Measurements from ENCODE around the gene TBL1XR1.
"Not testable (repeated sequence)": the region's sequence is repeated elsewhere in the genome, so short reads cannot be mapped to it uniquely, and the experiment has no call there.

The TBL1XR1 gene

GRCh38 chr3:177182352-177182751, 14.9 kb downstream of the TBL1XR1 start:
- DNase-seq (ENCODE audit: low read depth in 3 of 3): no peak

- DNase-seq (ENCODE audit: low read depth in 3 of 3): no peak
Measured at GRCh38 chr3:177181418-177181817, 15.9 kb downstream of the TBL1XR1 start.

- no peak for DNase-seq (ENCODE audit: low read depth in 3 of 3)
Measured at GRCh38 chr3:177180506-177180905, 16.8 kb downstream of the TBL1XR1 start.

DNA sequence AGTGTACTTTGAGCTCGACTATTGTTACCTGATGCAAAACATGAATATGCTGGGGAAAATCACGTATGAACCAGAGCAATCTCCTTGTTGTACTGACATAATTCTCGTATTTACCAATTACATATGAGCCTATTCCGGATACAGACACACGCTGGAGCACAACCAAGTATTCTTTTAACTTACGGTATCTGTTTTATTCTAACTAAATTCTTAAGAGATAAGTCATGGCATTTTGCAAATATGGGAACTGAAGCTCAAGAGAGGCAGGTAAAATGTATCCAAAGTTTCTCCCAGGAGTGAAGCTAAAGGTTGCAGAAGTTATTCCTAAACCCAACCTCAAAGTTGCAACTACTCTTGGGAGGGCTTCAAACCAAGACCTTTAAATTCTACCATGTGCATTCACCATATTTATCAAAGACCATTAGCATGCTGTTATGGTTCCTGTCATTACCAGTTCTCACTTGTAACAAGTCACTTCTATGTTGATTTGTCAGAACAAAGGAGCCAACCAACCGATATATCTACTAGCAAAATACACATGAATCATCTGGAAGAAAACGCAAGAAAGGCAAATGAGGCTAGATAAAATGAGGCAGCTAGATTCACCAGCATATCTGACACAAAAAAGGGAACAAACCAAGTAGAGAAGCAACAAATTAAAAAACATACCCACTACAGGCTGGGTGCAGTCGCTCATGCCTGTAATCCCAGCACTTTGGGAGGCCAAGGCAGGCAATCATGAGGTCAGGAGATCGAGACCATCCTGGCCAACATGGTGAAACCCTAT, 17.8 kb downstream of the TBL1XR1 start:
- DNase-seq (ENCODE audit: low read depth in 3 of 3): no peak

DNA sequence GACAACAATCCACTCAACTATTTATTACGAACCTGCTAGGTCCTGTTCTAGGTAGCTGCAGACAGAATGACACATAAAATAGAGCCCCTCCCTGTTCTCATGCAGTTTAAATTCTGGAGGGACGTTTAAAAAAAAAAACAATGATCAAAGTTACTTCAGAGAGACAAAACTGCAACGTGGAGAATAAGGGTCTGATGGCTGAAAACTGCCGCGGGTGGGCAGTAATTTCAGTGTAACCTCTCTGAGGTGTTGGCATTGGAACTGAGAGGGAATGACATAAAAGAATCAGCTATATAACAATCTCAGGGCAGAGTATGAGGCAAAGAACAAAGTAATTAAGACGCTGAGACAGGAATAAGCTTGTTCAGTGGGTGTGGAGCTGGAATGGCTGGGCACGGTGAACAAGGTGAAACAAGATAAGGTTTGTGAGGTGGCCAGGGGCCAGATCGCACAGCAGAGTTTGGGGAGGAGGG, 19.5 kb downstream of the TBL1XR1 start:
- DNase-seq (ENCODE audit: low read depth in 3 of 3): no peak

DNA sequence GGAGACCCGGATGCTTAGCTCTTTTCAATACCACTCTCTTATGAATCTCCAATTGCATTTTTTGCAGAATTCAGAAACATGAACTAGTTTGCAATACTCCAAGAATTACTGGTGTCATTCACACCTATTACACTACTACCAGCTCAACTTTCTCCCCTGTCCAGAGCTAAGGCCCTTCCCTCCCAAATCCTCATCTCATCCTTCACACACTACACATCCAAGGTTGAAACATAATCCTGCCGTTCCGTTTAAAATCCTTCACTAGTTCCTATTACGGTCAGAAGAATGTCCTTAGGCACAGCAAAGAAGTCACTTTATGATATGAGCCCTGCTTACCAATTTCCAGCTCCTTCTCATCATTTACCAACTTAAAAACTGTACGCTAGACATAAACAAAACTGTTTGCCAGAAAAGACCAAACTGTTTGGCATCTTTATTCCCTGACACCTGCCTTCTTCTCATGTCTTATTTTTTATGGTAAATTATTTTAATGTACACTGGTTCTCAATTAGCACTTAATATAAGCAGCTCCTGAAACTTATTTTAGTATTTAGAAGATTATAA, 22.6 kb downstream of the TBL1XR1 start:
- no peak for DNase-seq (ENCODE audit: low read depth in 3 of 3)

DNA sequence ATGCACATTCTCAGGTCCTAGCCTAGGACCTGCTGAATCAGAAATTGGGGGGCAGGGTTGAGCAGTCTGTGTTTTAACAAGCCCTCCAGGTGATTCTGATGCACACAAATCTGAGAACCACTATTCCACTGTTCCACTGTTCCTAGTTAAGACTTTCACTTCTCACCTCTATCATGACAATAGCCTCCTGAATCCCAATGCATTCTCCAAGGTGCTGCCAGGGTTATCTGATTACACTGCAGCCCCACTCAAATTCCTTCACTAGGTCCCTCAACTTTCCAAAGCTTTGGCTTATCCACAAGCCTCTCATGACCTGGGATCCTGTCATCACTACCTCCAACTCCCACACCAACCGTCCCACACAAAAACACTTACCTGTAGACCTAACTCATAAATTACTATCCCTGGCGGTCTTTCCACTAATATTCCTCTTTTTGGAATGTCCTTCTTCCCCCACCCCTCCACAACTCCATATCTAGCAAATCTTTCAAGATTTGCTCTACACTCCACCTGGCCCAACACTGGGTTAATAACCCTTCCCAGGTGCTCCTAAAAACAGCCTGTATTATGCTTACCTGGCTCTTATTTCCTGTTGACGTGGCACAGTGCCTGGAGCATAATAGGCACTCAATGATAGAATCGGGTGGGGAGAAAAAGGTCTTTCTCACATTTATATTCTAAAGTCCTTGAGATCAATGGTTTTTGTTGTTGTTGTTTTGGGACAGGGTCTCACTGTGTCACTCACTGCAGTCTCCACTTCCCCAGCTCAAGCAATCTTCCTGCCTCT, 27.2 kb downstream of the TBL1XR1 start:
- no peak for DNase-seq (ENCODE audit: low read depth in 3 of 3)

DNA sequence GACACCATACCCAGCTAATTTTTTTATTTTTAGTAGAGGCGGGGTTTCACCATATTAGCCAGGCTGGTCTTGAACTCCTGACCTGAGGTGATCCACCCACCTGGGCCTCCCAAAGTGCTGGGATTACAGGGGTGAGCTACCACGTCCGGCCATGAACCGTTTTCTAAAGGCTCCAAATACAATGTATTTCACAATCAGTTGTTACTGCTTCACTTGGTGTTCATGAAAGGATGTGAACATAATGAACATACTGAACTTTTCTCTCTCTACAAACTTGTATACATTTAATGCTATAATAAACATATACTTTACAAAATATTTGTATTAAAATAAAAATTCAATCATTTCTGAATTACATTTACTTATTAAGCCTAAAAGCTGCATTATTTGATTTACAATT, 28.9 kb downstream of the TBL1XR1 start:
- DNase-seq (ENCODE audit: low read depth in 3 of 3): no peak

GRCh38 chr3:177162742-177163141, 34.5 kb downstream of the TBL1XR1 start:
- no peak for DNase-seq (ENCODE audit: low read depth in 3 of 3)

GRCh38 chr3:177161603-177162002, 35.7 kb downstream of the TBL1XR1 start:
- DNase-seq (ENCODE audit: low read depth in 3 of 3): not testable (repeated sequence)

DNA sequence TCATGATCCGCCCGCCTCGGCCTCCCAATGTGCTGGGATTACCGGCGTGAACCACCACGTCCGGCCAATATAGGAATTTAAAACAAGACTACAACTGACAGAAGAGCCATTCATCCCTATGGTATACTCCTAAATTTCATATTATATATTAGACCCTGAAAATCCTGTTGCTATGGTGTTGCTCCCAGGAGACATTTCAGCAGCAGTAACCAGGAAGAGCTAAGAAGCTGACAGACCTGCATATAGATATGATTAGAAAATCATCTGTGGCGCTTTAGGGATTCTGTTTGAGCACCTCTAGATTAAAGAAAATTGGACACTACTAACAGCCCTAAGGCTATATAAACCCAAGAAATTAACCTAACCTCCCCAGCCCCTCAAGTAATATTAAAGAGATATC, 38.8 kb downstream of the TBL1XR1 start:
- no peak for DNase-seq (ENCODE audit: low read depth in 3 of 3)

- DNase-seq (ENCODE audit: low read depth in 3 of 3): no peak
Measured at GRCh38 chr3:177157492-177157891, 39.8 kb downstream of the TBL1XR1 start.

DNA sequence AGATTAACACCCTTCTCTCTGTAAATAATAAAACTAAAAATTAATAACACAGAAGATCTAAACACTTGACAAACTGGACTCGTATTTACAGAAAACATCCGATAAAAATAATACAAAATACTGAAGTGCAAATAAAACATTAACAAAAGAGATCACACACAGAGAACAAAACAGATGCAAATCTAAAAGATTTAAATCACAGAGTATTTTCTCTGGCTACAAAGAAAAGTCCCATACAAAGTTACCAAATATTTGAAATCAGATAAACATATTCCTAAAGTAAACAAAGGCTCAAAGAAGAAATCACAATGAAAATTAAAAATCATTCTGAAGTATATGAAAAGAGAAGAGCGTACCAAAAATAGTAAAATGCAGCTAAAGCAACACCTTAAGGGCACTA, 42.5 kb downstream of the TBL1XR1 start:
- DNase-seq (ENCODE audit: low read depth in 3 of 3): no peak

GRCh38 chr3:177150970-177151627, 46.2 kb downstream of the TBL1XR1 start:
- no peak for DNase-seq (ENCODE audit: low read depth in 3 of 3)

GRCh38 chr3:177150218-177150916, 46.9 kb downstream of the TBL1XR1 start:
- no peak for DNase-seq (ENCODE audit: low read depth in 3 of 3)

DNA sequence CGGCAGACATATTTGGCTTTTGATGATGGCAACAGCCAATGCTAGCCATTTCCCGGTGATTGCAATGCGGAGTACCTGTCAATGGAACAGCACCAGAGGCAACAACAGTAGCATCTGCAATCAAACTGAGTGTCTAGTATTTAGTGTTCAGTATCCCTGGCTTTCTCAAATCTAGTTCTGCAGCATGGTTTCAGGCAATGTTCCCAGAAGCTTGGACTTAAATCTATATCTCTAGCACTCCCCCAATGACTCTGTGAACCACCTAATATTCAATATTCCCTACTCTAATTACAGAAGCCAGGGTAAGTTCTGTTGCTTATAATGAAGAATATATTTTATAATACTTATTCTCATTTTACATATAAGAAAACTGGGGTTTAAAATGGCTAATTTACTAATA, 48.2 kb downstream of the TBL1XR1 start:
- DNase-seq (ENCODE audit: low read depth in 3 of 3): no peak

DNA sequence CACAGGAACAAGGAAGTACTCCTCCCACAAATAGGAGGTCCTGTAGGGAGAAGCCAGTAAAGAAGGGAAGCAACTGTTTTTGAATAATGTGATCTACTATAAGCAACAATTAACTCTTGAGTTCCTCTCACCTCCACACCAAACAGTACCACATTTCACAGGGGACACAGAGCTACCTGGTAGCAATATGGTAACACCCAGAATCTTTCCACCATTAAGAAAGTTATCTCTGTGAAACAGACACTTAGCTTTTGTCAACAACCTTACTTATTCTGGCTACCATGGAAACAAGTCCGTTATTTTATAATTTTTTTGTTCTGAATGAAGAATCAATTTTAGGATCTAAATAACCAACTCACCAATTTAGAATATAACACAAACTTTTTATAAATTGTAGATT, 49.5 kb downstream of the TBL1XR1 start:
- no peak for DNase-seq (ENCODE audit: low read depth in 3 of 3)

DNA sequence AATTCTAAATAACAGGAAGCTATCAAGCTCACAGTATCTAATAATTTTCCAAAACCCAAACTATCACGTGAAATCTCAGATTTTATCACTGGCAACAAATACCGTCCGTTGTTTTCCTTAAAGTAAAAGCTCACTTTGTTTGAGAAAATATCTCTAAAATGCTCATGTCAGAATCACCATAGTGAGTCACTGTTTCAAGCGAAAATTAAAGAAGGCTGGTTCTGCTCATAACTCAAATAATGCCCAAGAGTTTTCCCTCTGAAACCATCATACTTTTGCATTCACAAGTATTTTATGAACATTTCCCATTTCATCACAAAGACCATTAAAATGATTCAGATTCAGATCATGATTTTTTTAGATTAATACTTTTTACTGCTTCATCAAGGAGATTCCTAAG, 50.6 kb downstream of the TBL1XR1 start:
- DNase-seq (ENCODE audit: low read depth in 3 of 3): no peak

GRCh38 chr3:177145954-177146353, 51.3 kb downstream of the TBL1XR1 start:
- DNase-seq (ENCODE audit: low read depth in 3 of 3): no peak

DNA sequence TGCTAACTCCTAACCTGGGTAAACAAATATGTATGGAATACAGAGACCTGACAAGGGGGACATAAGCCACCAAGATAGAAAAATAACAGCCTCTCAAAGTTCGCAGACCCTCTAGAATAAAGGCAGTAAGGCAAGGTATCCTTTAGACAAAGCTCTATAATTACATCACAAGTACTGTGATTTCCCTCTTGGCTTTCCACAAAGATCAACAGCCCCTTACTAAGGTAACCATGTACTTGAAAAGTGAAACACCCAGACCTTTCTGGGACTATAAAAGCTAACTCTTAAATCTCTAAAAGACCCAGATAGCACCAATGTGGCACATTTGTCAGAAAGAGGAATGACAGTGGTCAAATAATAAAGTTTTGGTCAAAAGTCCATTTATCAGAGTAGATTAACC, 51.9 kb downstream of the TBL1XR1 start:
- no peak for DNase-seq (ENCODE audit: low read depth in 3 of 3)

DNA sequence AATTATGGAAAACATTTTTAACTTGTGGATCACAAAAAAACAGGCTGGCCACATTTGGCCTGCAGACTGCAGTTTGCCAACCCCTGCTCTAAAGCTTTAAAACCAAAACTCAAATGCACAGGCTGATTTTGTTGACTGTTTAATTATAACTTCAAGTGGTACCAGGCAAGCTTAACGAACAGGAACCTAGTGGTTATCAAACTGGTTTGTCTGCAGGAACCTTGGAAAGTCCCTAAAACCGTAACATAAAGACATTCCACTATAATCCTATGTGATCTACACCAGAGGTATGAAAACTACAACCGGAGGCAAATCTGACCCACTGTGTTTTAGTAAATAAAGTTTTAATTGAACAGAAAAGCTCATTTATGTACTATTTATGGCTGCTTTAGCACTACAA, 52.4 kb downstream of the TBL1XR1 start:
- DNase-seq (ENCODE audit: low read depth in 3 of 3): no peak
